ENCODE measurements around the gene MOB3A. TPM values are rescaled to one million over a fixed set of nuclear protein-coding genes. Genes with fewer than 3 reads are reported as not detected.

MOB3A gene
- total and polyA plus RNA-seq, 4 donors: 3.4 to 8.7 (median 6.5) TPM

- Histone ChIP-seq H3K27me3 (ENCODE audit: control insufficient read depth in 4 of 4, insufficient read depth in 4 of 4, low read length in 3 of 4) (no peaks in the 10 kb centered on the region), H3K4me1 (ENCODE audit: control insufficient read depth in 4 of 4, insufficient read depth in 4 of 4, low read length in 3 of 4) (peaks cover 0 to 29% (median 13%) of the 10 kb centered on the region in 4 donors), H3K4me3 (ENCODE audit: low read depth in 1 of 3, low read length in 3 of 3) (no peak overlapping the region), H3K27ac (ENCODE audit: low read depth in 1 of 2, low read length in 2 of 2) (peak overlapping the region; percentile 72 to 74), H3K9me3 (ENCODE audit: control insufficient read depth in 4 of 4, low read length in 3 of 4) (no peaks in the 10 kb centered on the region), H3K9ac (ENCODE audit: low read depth in 1 of 2, low read length in 2 of 2) (peak overlapping the region in 1 of 2 donors; percentile 6), H3K36me3 (ENCODE audit: control insufficient read depth in 4 of 4, insufficient read depth in 3 of 4, low read depth in 1 of 4, low read length in 3 of 4) (no peaks in the 10 kb centered on the region)
- WGBS: 37% methylated on average over 9 of the region's 9 CpGs
- peak in 1 of 2 donors; percentile 43 for TF ChIP-seq HNF4A (conservative IDR thresholded peaks at IDR 0.05)
- peak; percentile 23 for TF ChIP-seq FOXA2 (IDR thresholded peaks at IDR 0.05)
- TF ChIP-seq MAX (IDR thresholded peaks at IDR 0.05): peak; percentile 35
- no peak for TF ChIP-seq SP1 (IDR thresholded peaks at IDR 0.05)
- no peak for TF ChIP-seq TAF1 (conservative IDR thresholded peaks at IDR 0.05)
- TF ChIP-seq ZBTB33 (IDR thresholded peaks at IDR 0.05): peak; percentile 18
- peak in 1 of 2 donors; percentile 40 for TF ChIP-seq RXRA (IDR thresholded peaks at IDR 0.05)
- TF ChIP-seq CTCF (IDR thresholded peaks at IDR 0.05; ENCODE audit: low read depth, low read length, missing input control): no peak
- TF ChIP-seq RAD21 (IDR thresholded peaks at IDR 0.05): peak in 1 of 2 donors; percentile 21
- peak; percentile 25 for TF ChIP-seq YY1 (IDR thresholded peaks at IDR 0.05)
- TF ChIP-seq FOXA1 (IDR thresholded peaks at IDR 0.05): no peak
- no peak for TF ChIP-seq GABPA (IDR thresholded peaks at IDR 0.05 in 1 of 2, conservative IDR thresholded peaks at IDR 0.05 in 1 of 2)
- TF ChIP-seq ATF3 (IDR thresholded peaks at IDR 0.05): no peak
- TF ChIP-seq NR2F2 (IDR thresholded peaks at IDR 0.05): no peak
- TF ChIP-seq EGR1 (IDR thresholded peaks at IDR 0.05; ENCODE audit: low read depth in 2 of 2): no peak
- TF ChIP-seq HNF4G (IDR thresholded peaks at IDR 0.05): no peak
- no peak for TF ChIP-seq JUND (IDR thresholded peaks at IDR 0.05)
- no peak for TF ChIP-seq REST (IDR thresholded peaks at IDR 0.05)
- DNase-seq (ENCODE audit: low spot score): no peak
Observed at GRCh38 chr19:2027361-2027760, 68.8 kb downstream of the MOB3A start.
